ENCODE results near the gene ZFPL1. TPM values are rescaled to one million over a fixed set of nuclear protein-coding genes. Genes with fewer than 3 reads are reported as not detected.

Gene ZFPL1
- total RNA-seq, 2 donors from 2014 or later: 34.1 to 36.5 TPM

DNA sequence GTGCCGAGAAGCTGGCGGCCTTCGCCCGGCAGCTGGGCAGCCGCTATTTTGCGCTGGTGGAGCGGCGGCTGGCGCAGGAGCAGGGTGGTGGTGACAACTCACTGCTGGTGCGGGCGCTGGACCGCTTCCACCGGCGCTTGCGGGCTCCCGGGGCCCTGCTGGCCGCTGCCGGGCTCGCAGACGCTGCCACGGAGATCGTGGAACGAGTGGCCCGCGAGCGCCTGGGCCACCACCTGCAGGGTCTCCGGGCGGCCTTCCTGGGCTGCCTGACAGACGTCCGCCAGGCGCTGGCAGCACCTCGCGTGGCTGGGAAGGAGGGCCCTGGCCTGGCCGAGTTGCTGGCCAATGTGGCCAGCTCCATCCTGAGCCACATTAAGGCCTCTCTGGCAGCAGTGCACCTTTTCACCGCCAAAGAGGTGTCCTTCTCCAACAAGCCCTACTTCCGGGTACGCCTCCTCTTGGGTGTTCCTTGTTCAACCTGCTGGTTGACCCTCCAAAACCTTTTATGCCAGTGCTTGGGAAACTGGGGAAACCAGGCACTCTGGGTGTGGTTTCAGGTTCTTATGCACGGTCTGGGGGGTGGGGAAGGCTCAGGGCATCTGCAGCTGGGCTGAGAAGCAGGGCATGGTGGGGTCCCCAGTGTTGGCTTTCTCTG is 24.6 kb downstream of the ZFPL1 start:
- H3K27me3 Mint-ChIP-seq: no peaks in the 10 kb centered on the region
- peak; percentile 60 for DNase-seq (ENCODE audit: low spot score)
- peaks cover 26 to 41% of the 10 kb centered on the region in 2 donors for H3K4me1 Mint-ChIP-seq (ENCODE audit: low read depth in 2 of 2)
- H3K36me3 Mint-ChIP-seq: no peaks in the 10 kb centered on the region
- H3K27ac Mint-ChIP-seq: no peak overlapping the region
- H3K4me3 Mint-ChIP-seq: no peak overlapping the region
- no peaks in the 10 kb centered on the region for H3K9me3 Mint-ChIP-seq
- no peak for ATAC-seq

DNA sequence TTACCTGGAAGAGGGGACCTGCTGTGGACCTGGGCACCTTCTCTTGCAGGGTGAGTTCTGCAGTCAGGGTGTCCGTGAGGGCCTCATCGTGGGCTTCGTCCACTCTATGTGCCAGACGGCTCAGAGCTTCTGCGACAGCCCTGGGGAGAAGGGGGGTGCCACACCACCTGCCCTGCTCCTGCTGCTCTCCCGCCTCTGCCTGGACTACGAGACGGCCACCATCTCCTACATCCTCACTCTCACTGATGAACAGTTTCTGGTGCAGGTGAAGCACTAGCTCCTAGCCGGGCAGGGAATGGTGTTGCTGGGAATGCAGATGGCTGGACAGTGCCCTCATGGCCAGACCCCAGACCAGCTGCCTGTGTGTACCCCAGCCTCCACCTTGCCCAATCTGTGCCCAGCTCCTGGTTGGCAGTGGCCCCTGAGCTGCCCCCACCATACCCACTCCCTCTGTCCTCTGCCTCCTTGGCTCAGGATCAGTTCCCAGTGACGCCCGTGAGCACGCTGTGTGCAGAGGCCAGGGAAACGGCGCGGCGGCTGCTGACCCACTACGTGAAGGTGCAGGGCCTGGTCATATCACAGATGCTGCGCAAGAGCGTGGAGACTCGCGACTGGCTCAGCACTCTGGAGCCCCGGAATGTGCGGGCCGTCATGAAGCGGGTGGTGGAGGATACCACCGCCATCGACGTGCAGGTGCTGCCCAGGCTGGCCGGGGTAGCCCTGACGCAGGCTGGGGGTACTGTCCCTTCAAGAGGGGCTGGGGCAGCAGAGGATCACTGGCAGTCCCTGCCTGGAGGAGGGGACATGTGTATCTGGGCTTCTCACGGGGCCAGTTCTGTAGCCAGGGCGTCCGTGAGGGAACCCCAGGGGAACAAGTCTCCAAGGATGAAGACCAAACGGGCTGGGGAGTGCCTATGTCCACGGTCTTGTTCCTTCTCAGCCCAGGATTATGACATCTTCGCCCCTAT is 25.5 kb downstream of the ZFPL1 start:
- no peaks in the 10 kb centered on the region for H3K36me3 Mint-ChIP-seq

DNA sequence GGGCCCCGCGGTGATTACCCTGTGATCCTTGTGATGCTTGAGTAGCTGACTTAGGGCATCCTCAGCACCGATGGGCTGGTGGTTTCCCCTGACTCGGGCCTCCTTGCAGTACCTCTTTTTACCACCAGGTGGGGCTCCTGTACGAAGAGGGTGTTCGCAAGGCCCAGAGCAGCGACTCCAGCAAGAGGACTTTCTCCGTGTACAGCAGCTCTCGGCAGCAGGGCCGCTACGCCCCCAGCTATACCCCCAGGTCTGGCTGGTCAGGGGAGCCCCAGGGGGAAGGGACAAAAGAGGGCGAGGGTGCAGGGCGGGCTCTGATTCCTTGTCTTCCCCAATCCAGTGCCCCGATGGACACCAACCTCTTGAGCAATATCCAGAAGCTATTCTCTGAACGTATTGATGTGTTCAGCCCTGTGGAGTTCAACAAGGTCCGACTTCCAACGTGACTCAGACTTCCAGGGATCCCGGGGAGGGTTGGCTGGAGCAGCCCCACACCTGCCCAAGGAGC is 26.4 kb downstream of the ZFPL1 start:
- Mint-ChIP-seq H3K9me3 (no peaks in the 10 kb centered on the region), H3K36me3 (no peaks in the 10 kb centered on the region), H3K4me3 (no peak overlapping the region), H3K27me3 (no peaks in the 10 kb centered on the region), H3K4me1 (ENCODE audit: low read depth in 2 of 2) (peaks cover 26 to 35% of the 10 kb centered on the region in 2 donors), H3K27ac (no peak overlapping the region)
- peak; percentile 89 for DNase-seq (ENCODE audit: low spot score)
- ATAC-seq: peak; percentile 59 to 69

More for the DNA sequence above, 25.5 kb downstream of the ZFPL1 start:
- Mint-ChIP-seq H3K4me3 (no peak overlapping the region), H3K4me1 (ENCODE audit: low read depth in 2 of 2) (peaks cover 27 to 41% of the 10 kb centered on the region in 2 donors), H3K9me3 (no peaks in the 10 kb centered on the region), H3K27me3 (no peaks in the 10 kb centered on the region), H3K27ac (no peak overlapping the region)
- no peak for ATAC-seq
- peak; percentile 60 for DNase-seq (ENCODE audit: low spot score)

DNA sequence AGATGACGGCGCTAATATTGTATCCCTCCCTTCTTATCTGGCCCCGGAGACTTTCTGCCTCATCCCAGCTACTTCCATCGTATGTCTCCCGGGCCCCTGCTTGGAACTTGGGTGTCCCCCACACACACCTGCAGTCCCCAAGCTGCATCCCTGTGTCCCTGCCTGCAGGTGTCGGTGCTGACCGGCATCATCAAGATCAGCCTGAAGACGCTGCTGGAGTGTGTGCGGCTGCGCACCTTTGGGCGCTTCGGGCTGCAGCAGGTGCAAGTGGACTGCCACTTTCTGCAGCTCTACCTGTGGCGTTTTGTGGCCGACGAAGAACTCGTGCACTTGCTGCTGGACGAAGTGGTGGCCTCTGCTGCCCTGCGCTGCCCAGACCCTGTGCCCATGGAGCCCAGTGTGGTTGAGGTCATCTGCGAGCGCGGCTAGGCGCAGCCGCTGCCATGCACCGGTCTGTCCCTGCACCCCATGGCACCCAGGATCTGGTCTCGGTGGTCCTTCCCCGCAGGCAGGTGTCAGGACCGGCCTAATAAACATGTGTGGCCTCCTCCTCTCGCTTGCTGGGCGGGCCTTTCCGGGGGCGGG is 27.2 kb downstream of the ZFPL1 start:
- peak overlapping the region; percentile 97 for H3K4me3 Mint-ChIP-seq
- no peaks in the 10 kb centered on the region for H3K27me3 Mint-ChIP-seq
- H3K9me3 Mint-ChIP-seq: no peaks in the 10 kb centered on the region
- DNase-seq (ENCODE audit: low spot score) (no peak), ATAC-seq (no peak)
- no peaks in the 10 kb centered on the region for H3K36me3 Mint-ChIP-seq
- peak overlapping the region; percentile 73 to 91 for H3K27ac Mint-ChIP-seq
- H3K4me1 Mint-ChIP-seq (ENCODE audit: low read depth in 2 of 2): peaks cover 20 to 29% of the 10 kb centered on the region in 2 donors

DNA sequence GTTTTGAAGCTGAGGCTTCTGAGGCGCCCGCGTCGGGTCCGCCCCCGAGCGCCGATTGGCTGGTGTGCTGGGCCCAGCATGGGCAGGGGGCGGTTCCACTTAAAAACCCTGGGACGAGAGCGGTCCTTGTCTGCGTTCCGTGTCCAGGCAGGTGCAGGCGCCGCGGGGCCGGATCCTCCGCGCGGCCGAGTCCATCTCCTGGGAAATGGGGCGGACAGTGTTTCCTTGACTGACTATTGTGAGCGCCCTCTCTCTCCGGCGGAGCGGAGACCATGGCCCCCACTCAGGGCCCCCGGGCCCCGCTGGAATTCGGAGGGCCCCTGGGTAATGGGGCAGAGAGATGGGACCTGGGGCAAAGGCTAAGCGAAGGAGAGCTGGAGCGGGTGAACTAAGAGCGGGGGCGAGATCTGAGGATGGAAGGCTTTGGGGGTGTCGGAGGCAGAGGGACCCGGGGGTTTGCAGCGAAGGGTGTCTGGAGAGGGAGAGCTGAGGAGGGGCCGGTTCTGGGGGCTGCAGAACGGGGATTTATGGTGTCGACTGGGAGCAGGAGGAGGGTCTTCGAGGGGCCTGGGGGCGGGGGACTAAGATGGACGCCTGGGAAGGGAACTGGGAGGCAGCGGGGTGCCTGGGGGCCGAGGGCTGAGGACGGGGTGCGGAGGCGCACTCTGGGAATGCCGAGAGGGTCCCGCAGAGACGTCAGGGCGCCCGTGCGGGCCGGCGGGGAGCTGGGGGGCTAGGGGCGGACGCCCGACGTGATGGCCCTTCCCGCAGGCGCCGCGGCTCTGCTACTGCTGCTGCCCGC is 27.9 kb downstream of the ZFPL1 start, which contains the start of gene TM7SF2:
Gene TM7SF2, plus strand, starts transcription at position 129 of the 802 bp plus-strand sequence. Its CDS starts 144 bp downstream, at position 273.
- DNase-seq (ENCODE audit: low spot score) (peak; percentile 95), ATAC-seq (peak; percentile 86 to 92)
- Mint-ChIP-seq H3K27ac (peak within 1 kb of the TSS; percentile 73 to 91), H3K9me3 (no peaks in the 10 kb centered on the region), H3K4me1 (ENCODE audit: low read depth in 2 of 2) (peaks cover 20 to 27% of the 10 kb centered on the region in 2 donors), H3K36me3 (no peaks in the 10 kb centered on the region), H3K4me3 (peak within 1 kb of the TSS; percentile 97), H3K27me3 (no peaks in the 10 kb centered on the region)

DNA sequence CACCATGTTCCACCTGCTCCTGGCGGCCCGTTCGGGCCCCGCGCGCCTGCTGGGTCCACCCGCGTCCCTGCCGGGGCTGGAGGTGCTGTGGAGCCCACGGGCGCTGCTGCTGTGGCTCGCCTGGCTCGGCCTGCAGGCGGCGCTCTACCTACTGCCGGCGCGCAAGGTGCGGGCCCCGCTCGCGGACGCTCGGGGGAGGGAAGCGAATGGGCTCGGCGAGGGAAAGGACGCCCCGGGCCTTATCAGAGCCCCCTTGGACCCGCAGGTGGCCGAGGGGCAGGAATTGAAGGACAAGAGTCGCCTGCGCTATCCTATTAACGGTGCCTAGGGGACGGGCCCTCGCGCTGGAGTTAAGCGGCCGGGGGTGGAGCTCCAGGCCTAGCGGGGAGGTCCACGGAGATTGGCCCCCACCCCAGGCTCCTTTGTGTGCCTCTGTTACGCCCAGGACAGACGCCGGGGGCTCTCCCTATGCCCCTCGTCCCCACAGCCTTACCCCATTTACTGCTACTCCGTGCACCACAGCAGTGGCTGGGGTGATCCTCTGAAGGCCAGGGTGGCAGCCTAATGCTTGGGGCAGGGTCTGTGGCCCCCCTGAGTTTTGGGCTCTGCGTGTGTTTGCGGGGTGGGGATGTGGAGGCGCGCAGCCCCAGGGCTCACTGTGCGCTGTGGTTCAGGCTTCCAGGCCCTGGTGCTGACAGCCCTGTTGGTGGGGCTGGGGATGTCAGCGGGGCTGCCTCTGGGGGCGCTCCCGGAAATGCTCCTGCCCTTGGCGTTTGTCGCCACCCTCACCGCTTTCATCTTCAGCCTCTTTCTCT is 28.7 kb downstream of the ZFPL1 start:
- Mint-ChIP-seq H3K27me3 (no peaks in the 10 kb centered on the region), H3K4me1 (ENCODE audit: low read depth in 2 of 2) (peaks cover 21 to 27% of the 10 kb centered on the region in 2 donors), H3K27ac (peak overlapping the region; percentile 10 to 45), H3K9me3 (no peaks in the 10 kb centered on the region), H3K36me3 (no peaks in the 10 kb centered on the region), H3K4me3 (peak overlapping the region; percentile 97)
- DNase-seq (ENCODE audit: low spot score) (peak; percentile 78), ATAC-seq (peak; percentile 61 to 67)

DNA sequence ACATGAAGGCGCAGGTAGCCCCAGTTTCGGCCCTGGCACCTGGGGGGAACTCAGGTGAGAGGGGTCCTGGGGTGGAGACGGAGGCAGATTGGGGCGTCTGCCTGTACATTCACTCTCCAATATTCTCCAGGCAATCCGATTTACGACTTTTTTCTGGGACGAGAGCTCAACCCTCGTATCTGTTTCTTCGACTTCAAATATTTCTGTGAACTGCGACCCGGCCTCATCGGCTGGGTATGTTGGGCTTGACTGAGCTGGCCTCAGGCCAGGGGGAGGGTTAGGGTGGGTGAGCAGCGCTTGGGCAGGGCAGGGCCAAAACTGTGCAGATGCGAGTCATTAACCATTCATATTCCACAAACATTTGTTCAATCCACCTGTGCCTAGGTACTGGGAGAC is 29.3 kb downstream of the ZFPL1 start:
- no peaks in the 10 kb centered on the region for H3K9me3 Mint-ChIP-seq
- peak; percentile 22 for DNase-seq (ENCODE audit: low spot score)
- H3K36me3 Mint-ChIP-seq: peaks cover under 1% of the 10 kb centered on the region
- H3K27me3 Mint-ChIP-seq: no peaks in the 10 kb centered on the region
- ATAC-seq: no peak
- peak overlapping the region; percentile 10 to 45 for H3K27ac Mint-ChIP-seq
- H3K4me3 Mint-ChIP-seq: peak overlapping the region; percentile 97
- H3K4me1 Mint-ChIP-seq (ENCODE audit: low read depth in 2 of 2): peaks cover 25 to 30% of the 10 kb centered on the region in 2 donors

DNA sequence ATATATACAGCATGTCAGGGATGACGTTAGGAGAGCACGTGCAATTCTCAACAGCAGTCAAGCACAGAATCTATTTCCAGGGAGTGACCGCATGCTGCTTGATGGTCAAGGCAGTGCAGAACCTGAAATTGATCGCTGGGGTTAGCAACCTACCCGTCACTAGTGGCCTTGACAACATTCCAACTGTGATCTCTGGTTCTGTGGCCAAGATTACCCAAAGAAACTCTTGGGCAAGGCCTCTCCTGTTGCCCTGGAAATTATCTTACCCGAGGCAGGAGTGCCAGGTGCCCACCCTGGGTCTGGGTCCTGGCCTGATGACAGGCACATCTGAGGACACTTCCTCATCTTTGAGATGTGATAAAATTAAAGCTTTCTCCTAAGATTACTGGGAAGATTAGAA is 29.8 kb downstream of the ZFPL1 start:
- ATAC-seq: no peak
- Mint-ChIP-seq H3K4me1 (ENCODE audit: low read depth in 2 of 2) (peaks cover 29 to 32% of the 10 kb centered on the region in 2 donors), H3K4me3 (peak overlapping the region; percentile 97), H3K9me3 (no peaks in the 10 kb centered on the region), H3K27me3 (no peaks in the 10 kb centered on the region), H3K27ac (peak overlapping the region; percentile 10 to 45), H3K36me3 (peaks cover 5% of the 10 kb centered on the region)
- DNase-seq (ENCODE audit: low spot score): peak; percentile 16

DNA sequence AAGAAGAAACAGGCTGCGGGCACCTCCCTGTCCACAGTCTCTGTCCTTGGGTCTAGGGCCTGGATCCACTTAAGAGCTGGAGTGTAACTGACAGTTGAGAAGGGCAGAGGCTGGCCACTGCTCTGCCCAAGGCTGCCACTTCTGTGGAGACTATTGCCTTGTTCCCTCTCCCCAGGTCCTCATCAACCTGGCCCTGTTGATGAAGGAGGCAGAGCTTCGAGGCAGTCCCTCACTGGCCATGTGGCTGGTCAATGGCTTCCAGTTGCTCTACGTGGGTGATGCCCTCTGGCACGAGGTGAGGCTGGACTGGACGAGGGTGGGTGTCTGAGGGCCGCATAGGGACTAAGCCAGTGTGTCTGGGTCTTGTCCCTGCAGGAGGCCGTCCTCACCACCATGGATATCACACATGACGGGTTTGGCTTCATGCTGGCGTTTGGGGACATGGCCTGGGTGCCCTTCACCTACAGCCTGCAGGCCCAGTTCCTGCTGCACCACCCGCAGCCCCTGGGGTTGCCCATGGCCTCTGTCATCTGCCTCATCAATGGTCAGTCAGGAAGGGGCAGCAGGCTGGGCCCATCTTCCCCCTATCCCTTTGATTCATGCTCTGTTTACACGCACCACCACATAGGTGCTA is 30.6 kb downstream of the ZFPL1 start:
- ATAC-seq: no peak

DNA sequence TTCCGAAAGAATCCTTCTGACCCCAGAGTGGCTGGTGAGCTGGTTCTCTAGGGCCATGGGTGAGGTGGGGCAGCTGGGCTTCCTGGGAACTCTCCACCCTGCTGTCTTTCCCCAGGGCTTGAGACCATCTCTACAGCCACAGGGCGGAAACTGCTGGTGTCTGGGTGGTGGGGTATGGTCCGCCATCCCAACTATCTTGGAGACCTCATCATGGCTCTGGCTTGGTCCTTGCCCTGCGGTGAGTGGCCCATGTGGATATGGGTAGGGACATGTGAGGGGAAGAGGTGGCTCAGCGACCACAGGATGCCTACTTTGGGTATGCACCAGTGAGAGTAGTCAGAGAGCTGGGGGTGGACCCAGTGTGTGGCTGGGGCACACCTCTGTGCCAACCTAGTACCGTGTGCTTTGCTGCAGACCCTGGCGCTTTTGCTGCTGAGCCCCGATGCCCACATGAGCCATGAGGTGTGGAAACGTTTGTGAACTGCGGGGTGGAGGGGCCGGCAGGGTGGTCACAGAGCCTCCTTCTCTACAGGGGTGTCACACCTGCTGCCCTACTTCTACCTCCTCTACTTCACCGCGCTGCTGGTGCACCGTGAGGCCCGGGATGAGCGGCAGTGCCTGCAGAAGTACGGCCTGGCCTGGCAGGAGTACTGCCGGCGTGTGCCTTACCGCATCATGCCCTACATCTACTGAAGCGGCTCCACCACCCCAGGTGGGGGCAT is 31.5 kb downstream of the ZFPL1 start:
- peak overlapping the region in 1 of 2 donors; percentile 95 for H3K27ac Mint-ChIP-seq
- no peaks in the 10 kb centered on the region for H3K9me3 Mint-ChIP-seq
- ATAC-seq (no peak), DNase-seq (ENCODE audit: low spot score) (no peak)
- no peaks in the 10 kb centered on the region for H3K27me3 Mint-ChIP-seq
- peak overlapping the region; percentile 86 for H3K4me3 Mint-ChIP-seq
- peaks cover 34 to 35% of the 10 kb centered on the region in 2 donors for H3K4me1 Mint-ChIP-seq (ENCODE audit: low read depth in 2 of 2)
- peaks cover 7% of the 10 kb centered on the region for H3K36me3 Mint-ChIP-seq

More for the DNA sequence above, 30.6 kb downstream of the ZFPL1 start:
- H3K36me3 Mint-ChIP-seq: peaks cover 7% of the 10 kb centered on the region
- DNase-seq (ENCODE audit: low spot score): peak; percentile 53
- no peaks in the 10 kb centered on the region for H3K9me3 Mint-ChIP-seq
- H3K4me3 Mint-ChIP-seq: peak overlapping the region; percentile 12
- H3K27ac Mint-ChIP-seq: no peak overlapping the region
- H3K4me1 Mint-ChIP-seq (ENCODE audit: low read depth in 2 of 2): peaks cover 32 to 33% of the 10 kb centered on the region in 2 donors
- no peaks in the 10 kb centered on the region for H3K27me3 Mint-ChIP-seq

DNA sequence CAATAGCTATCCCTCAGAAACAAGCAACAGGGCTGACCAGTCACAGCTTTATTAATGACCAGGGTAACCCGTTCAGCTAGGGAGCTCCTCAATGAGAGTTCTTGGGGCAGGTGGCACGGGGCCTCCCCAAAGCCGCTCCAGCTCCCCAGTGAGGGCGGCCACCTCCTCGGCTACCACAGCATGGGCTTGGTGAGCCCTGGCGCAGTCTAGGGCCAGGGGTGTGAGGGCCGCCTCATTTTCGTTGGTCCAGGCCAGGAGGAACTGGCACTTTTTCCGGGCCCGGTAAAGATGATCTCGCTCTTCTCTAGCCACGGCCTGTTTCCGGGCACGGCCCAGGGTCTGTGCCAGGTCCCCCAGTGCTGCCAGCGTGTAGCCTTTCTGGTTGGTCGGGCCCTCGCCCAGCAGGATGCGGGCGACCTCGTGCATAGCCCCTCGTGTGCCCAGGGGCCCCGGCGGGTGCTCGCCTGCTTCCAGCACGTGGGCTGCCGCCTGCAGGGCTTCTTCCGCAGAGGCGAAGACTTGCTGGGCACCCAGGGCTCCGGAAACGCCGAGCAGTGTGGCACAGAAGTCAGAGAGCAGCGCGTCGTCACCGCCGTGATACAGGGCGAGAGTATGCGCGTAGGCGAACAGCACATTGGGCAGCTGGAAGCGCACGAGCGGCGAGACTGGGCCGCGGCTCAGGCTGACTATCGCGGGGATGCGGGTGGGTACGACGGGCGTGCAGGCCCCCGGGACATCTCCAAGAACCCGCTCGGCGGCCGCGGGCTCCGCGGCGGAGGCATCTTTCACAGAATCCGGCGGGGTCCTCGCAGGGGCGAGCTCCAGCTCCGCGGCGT is 32.6 kb downstream of the ZFPL1 start:
- Mint-ChIP-seq H3K4me3 (peak overlapping the region; percentile 86), H3K27ac (peak overlapping the region; percentile 71 to 95), H3K9me3 (no peaks in the 10 kb centered on the region), H3K36me3 (peaks cover 14% of the 10 kb centered on the region), H3K4me1 (ENCODE audit: low read depth in 2 of 2) (peaks cover 32 to 42% of the 10 kb centered on the region in 2 donors), H3K27me3 (no peaks in the 10 kb centered on the region)
- ATAC-seq: peak; percentile 11 to 42
- DNase-seq (ENCODE audit: low spot score): no peak
